8988T (cell line): ENCODE results near the gene PLPP4.

Experiments used
- DNase-seq: peaks from one replicate; pipeline ENCODE4 v3.0.0; 2011

Gene PLPP4

DNA sequence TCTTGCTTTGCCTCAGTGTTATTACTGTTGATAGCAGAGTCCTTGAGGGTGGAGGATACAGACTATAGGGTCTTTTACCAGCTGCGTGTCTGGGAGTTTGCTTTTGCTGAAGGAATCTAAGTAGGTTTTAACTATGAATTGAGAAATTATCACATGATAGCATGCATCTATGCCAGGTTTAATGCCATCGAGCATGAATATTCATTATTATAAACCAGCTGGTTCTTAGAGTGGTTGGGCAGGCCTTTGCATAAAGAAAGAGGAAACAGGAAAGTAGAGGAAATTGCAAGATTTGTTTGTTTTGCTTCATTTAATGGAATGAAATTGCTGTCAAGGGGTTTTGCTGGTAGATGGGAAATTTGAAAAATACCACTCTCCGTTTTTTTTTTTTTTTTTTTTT, 70.7 kb downstream of the PLPP4 start:
- DNase-seq: no peak

DNA sequence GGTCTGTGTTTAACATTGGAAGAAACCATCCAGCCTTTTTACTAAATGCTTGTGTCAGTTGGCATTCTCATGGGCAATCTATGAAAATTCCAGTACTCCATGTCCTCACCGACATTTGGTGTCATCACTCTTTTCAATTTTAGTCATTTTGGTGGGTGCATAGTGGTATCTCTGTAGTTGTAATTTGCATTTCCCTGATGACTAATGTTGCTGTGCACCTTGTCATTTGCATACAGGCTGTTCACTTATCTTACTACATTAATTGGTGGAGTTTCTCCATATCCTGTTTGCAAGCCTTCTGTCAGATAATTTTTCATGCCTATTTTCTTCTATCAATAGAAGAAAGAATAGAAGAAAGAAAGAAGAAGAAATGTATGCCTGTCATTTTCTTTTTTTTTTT, 73.7 kb downstream of the PLPP4 start:
- no peak for DNase-seq

DNA sequence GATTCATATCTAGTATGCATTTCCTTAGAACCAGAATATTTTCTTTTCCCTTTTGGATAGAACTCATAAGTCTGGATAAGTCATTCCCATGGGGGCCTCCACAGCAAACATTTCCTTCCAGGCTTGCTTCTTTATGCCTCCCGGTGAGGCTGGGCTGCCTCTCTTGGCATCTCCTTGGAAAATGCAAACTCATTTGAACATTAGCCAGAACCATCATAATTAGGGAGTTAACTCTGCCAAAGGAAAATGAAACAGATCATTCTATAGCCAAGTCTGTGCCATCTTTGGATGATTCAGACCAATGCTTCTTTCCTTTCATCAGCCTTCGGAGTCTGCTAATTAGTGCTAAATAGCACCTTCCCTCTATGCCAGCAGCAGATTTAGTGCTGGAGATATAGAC, 81.1 kb downstream of the PLPP4 start:
- DNase-seq: no peak

DNA sequence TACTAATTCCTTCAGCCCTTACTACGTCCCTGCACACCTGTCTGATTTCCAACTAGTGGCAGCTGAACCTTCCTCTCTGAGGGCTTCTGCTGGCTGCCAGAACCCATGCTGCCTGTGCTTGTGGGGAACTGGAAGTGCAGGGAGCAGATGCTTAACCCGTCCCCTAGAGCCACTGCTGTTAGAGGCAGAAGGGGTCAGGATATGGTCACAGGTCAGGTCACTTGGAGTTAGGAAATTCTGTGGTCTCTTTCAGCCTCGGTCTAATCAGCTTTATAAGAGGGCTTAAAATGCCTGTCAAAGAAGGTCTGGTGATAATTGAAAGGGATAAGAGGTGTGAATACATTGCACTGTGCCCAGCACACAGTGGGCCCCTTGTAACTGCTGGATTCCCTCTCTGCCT, 82.0 kb downstream of the PLPP4 start:
- DNase-seq: no peak

DNA sequence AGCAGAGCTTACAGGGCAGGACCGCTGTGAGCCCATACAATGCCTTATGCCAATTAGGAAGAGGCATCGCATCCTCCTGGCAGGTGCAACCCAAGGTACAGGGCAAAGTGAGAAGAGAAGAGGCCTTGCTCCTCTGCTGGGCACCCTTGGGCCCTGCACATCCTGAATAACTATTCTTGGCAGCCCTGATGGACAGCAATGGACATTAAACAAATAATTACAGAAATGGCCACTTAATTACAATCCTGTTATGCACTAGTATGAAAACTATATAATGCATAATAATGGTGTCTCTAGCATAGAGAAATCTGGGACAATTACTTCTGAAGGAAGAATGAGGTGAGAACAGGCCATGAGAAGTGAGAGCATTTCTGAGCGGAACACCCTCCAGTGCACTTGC, 83.5 kb downstream of the PLPP4 start:
- DNase-seq: no peak

DNA sequence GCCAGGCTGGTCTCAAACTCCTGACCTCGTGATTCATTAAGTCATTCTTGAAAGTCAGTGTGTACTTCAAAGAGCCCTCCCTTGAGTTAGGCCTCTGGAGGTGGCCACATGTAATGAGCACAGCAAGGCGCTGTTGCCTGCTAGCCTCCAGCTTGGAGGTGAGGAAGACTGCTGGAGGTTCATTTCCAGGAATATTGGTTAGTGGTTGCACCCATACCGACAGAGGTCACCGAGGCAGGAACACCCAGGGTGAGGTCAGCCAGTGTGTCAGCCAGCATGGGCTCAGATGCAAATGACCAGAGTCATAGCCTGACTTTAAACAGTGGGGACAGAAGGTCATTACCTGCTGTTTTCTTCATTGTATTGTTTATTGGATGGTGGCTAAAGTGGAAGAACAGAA, 85.0 kb downstream of the PLPP4 start:
- no peak for DNase-seq

DNA sequence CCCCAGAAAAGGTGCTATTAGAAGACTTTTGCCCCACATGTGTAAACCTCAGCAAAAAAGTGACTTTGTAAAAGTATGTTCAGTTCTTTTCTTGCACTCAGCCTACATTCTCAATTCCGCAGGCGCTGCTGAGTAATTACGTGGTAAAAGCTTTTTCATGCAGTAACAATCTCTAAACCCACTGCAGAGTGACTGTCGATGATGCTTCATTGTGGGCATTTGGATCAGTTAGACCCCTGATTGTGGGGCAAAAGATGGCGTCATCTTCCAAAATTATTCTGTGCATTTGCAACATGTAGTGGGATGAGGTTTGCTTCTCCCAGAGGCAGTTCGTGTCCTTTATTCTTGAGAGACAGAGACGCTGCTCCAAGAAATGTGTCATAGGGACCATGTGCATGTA, 85.6 kb downstream of the PLPP4 start:
- no peak for DNase-seq

DNA sequence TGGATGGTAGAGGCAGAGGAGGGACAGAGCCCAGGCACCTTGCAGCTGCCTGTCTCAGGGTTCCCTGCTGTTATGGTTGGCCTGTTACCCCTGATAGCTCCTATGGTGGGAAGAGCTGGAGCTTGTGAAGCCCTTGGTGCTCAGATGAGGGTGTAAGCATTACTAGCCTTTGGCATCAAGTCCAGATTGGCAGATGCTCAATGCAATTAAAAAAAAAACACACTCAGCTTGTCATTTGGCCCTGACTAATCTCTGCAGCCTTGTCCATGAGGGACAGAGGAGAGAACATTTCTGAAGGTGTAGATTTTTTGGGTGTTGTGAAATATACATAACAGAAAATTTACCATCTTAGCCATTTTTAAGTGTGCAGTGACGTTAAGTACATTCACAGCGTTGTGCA, 86.3 kb downstream of the PLPP4 start:
- DNase-seq: no peak

DNA sequence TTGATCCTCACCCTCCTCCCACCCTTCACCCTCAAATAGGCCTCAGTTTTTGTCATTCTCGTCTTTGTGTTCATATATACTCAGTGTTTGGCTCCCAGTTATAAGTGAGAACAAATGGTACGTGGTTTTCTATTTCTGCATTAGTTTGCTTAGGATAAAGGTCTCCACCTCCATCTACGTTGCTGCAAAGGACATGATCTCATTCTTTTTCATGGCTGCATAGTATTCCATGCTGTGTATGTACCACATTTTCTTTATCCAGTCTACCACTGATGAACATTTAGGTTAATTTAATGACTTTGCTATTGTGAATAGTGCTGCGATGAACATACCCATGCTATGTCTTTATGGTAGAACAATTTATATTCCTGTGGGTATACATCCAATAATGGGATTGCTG, 91.2 kb downstream of the PLPP4 start:
- no peak for DNase-seq

DNA sequence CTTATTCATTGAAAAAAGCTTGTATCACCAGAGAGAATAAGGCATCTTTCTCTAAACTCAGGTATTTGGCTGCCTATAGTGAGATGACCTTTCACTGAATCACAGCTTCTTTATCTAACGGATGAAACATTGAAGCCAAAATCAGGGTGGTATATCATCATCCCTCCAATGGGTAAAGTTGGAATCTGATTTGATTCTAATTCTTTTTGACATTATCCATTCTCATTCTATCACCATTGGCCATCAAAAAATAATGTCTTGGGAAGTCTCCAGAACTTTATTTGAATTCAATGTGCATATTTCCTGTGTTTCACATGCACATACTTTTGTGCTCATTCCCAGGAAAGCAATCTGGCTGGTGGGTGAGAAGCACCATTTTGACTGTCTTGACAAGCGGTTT, 95.2 kb downstream of the PLPP4 start:
- DNase-seq: no peak

DNA sequence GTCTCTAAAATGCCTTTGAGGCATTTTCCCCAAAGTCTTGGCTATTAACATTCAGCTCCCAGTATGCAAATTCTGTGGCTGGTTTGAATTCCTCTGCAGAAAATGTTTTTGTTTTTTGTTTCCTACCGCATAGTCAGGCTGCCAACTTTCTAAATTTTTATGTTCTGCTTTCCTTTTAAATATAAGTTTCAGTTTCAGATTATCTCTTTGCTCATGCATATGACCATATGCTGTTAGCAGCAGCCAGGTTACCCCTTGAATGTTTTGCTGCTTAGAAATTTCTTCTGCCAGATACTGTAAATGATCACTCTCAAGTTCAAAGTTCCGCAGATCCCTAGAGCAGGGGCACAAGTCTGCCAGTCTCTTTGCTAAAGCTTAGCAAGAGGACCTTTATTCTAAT, 96.9 kb downstream of the PLPP4 start:
- DNase-seq: no peak

DNA sequence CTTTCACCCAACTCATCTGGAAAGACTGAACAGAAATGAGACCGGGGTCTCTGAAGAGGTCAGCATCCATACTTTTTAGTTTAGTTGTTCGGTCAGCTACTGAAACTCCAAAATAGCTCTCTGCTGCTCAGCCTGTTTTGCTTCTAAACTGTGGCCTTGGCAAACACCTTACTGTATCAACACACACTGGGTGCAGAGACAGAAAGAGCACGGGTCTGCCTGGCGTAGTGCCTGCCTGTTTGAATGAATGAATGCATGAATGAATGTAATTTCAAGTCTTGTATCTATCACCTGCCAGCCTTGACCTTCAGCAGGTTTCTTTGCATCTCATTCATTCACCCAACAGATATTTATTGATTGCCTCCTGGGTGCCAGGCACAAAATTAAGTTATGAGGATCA, 98.4 kb downstream of the PLPP4 start:
- DNase-seq: no peak

DNA sequence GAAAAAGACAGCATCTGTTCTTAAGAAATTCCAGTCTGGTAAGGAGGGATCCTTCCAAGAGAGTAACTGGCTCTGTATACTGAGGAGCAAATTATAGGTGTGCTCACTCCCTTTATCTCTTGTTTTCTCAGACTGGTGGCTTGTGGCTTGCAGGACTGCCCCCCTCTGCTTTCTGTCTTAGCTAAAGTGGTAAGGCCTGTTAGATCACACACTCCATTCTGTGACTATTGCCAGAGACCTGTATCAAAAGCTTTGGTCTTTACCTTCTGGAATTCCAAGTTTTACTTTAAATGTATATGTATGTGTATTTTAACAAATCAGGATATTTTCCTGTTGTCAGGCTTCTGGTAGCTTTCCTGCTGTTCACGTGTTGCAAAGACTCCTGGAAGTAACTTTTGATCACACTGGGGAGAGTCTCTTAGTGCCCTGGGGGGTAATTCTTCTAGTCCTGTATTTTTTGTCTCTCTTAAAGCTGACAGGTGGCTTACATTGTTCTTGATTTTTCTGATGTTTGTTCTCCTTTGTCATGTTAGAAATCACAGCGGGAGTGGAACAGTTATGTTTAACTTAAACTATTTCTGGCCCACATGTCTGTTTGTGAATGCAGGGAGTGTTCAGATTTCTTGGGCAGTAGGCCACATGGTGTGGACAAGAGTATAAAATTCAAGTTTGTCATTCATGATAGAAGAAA, 99.0 kb downstream of the PLPP4 start:
- no peak for DNase-seq

DNA sequence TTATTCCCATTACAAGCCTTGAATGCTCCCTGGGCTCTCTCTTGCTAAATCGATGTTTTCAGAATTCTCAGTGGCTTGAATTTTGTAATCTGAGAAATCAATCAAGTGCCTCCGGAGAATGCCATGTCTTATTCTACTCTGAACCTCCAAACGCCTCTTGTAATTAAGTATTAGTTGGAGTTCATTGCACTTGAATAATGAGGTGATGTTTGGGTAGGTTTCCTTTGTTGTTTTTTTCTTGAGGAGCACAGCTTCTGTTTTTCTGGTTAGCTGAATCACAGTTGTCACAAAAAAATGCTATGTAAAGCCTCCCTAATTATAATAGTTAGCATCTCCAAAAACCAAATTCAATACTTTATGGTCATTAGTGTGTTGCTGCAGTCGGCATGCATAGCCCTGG, 100.3 kb downstream of the PLPP4 start:
- no peak for DNase-seq

DNA sequence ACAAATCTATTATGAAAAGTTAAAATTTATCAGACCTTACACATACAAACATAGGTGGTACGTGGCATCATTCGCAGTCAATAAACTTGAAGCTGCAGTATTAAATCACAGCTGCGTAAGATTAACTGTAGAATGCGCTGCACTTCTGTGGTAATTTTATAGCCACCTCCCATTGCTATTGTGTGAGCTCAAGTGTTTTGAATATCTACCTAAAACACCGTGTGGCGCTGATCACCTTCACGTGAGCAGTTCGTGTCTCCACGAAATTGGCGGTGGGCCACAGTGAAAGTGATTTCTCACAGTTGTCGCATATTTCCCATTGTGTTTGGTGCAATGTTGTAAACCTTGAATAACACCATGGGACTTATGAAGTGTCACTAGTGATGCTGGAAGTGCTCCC, 102.8 kb downstream of the PLPP4 start:
- no peak for DNase-seq

DNA sequence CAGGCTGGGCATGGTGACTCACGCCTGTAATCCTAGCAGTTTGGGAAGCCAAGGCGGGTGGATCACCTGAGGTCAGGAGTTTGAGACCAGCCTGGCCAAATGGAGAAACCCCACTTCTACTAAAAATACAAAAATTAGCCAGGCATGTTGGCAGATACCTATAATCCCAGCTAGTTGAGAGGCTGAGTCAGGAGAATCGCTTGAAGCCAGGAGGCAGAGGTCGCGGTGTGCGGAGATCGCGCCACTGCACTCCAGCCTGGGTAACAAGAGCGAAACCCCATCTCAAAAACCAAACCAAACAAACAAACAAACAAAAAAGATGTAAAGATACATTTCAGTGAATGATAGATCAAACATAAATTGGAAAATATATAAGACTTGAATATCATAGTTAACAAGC, 105.9 kb downstream of the PLPP4 start:
- DNase-seq: no peak

DNA sequence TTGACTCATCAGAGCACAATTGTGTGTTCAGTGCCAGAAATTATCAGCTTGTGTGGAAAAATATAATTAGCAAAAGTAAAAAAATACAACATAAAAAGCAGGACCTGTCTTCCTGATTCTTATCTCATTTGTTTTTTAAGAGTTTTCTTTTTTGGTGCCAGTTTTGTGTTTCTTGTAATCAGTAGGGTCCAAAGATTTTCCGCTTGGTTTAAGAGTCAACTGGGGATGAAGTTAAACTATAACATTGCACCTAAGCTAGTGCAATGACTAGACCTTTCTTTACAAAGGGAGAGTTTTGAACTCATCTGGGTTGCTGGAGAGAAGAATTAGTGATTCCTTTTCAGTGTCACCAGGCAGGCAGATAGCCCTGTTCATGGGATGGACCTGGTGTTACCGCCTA, 113.4 kb downstream of the PLPP4 start:
- no peak for DNase-seq

DNA sequence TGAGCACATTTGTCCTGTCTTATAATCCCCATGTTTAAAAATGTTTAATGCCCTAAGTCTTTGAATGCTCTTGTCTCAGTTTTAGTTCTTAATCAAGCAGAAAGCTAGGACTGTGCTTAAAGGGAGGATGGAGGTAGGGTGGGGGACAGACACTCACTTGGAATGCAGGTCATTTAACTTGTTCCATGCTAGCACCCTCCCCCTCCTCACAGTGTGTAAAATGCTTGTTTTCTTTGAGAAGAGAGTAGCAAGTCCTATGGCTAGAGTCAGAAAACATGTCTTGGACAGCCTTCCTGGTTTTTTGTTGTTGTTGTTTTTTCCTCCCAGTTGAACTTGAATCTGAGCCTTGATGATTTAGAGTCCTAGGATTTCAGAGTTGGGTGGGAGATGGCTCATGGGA, 114.2 kb downstream of the PLPP4 start:
- no peak for DNase-seq

DNA sequence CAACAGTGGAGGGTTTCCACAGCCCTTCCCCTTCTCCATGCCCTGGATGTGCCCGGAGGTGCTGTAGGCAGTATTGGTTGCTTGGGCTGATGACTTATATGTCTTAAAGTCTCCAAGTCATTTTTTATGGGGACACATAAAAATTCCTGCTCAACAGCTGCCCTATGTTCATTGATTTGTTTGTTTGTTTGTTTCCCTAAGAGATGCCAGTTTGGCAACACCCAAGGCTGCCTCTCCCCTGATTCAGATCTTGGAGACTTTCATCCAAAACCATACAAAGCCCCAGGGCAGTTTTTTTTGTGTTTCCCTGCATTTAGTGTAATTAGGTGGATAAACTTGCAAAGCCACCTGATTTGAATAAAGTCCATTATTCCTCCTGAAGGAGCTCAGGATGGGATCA, 115.3 kb downstream of the PLPP4 start:
- DNase-seq: no peak

DNA sequence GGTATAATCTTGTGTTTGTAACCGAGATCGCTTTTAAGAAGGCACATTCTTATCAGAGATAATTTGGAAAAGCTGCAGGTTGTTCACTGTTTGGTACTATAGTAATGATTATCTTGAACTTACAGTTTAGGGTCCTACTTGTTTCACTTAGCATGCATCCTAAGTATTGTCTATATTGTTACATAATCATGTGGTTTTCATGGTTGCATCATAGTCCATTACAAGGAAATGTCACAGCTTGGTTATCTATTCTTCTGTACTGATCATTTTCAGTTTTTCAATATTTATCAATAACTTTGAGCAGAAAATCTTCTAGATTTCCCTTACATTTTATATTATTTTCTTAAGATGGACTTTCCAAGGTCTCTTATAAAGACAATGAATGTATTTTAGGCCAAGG, 116.3 kb downstream of the PLPP4 start:
- DNase-seq: no peak

DNA sequence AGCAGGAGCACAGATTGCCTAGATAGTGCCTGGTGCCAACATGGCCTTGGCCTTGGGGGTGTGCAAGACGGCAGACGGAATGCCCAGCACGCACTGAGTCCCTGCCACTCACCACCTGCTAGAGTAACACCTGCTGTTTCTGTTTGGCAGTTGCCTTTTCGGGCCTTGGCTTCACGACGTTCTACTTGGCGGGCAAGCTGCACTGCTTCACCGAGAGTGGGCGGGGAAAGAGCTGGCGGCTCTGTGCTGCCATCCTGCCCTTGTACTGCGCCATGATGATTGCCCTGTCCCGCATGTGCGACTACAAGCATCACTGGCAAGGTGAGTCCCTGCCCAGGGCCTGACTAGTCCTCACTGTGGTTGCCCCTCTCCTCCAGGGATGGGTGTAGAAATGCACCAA, 118.0 kb downstream of the PLPP4 start:
- DNase-seq: no peak

DNA sequence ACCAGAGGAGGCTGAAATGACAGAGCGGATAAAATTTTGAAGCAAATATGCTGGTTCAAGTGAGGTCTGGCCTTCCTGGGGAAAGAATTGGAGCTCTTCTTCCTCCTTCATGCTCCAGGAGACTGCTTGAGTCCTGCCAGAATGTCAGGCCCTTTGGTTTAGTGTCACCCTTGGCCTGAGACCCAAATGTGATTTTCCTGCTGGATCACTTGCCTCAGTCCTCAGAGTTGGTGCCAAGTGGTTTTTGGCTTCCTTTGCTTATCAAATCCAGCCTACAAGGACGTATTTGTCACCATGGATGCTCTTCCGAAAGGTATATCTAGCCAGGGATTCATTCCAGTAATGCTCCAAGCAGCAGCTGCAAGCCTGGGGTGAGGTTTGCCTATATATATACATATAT, 118.4 kb downstream of the PLPP4 start:
- DNase-seq: no peak

DNA sequence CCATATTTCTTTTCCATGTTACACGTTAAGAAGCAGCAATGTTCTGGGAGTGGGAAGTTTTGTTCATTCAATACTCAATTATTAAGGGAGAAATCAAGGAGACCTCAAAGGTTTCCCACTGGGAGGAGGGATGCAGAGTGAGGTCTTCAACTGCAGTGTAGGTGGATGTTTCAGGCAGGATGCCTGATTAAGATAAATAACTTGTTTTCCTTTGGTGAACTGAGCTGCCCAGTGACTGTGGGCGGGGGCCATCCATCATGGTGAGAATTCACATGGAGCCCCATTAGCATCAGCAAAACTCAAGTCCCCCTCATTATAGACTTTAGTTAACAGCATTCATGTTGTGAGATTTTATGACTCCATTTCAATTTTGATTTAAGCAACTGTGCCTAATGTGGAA, 121.1 kb downstream of the PLPP4 start:
- DNase-seq: no peak

DNA sequence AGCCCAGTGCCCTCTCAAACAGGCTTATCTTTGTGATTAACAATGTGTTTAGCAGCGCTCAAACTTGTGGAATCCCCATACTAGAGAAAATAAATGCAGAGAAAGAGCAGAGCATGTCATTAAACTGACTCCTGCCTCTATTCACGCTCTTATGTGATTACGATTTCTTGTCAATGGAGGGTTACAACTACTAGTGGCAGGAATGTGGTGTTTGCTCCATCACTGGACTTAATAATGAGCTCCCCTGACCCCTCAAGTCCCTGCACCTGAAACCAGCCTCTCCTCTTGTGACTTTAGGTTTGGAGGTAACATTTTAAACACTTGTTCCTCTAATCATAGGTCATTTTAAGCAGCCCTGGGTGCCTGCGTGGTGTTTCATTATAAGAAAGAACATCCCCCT, 121.9 kb downstream of the PLPP4 start:
- no peak for DNase-seq

DNA sequence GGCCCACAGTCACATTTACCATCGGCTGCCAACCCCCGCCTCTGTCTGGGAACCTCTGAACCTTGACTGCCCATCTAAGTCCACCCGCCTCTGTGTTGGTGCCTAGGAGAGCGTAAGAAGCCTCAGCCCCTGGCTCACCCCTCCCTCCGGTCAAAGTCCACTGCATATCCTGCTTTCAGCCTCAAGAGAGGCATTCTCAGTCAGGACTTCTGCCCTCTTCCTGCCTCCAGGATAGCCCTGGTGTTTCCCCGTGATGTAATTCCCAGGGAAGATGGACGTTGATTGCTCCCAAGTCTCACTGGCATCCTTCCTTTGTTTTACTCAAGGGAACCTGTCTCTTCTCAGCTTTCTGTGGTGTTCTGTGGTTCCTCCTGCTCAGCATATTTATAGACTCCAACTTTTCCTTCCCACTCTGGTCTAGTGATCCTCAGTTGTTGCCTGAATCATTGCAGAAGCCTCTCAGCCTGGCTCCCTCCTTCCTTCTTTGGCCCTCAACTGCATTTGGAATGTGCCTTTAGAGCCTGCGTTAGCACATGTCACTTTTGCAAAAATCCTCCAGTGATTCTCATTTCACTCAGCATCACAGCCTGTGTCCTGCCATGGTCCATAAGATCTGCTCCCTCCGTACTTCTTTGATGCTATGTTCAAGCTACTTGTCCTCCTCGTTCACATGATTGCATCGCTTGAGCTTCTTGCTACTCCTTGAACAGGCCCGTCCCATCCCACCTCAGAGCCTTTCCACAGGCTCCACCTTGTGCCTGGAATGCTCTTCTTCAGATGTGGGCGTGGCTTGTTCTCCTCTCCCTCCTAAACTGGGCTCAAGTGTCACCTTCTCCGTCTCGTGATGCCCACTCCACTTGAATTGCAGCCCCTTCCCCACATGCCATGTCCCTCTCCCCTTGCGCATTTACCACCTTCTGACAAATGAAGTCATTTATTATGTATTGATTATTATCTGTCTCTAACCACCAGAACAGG, 124.2 kb downstream of the PLPP4 start:
- no peak for DNase-seq
